RWPE1 (cell line): Measurements from ENCODE around the gene CDKAL1.
A peak's percentile ranks its signal among the peaks of the same experiment; 100 is the strongest.
"Not testable (repeated sequence)": the region's sequence is repeated elsewhere in the genome, so short reads cannot be mapped to it uniquely, and the experiment has no call there.

ENCODE experiments used
- CTCF ChIA-PET: fragments of 350-600 bp; sonication (Branson Sonifier 250); formaldehyde crosslinking; extraction: SDS; loops from one replicate; lab custom pipeline; 2021; lab: Yijun Ruan, JAX
- POLR2A ChIA-PET: fragments of 400-600 bp; formaldehyde crosslinking; extraction: SDS; loops from one replicate; lab custom pipeline; 2020; ENCODE audit warnings: antibody characterized with exemption; ENCODE audit not compliant: low non-redundant PET; lab: Yijun Ruan, JAX
- DNase-seq: peaks from one replicate; pipeline ENCODE4 v3.0.0; 2012; ENCODE audit warnings: low spot score
- H3K27ac ChIP-seq: fragments of 450-650 bp; 2 replicates; pipeline ENCODE4 v1.5.1; 2017
- TF ChIP-seq, protein P1 (sequence below): fragments of 450-650 bp; conservative IDR thresholded peaks from 2 replicates; pipeline ENCODE4 v1.5.1; 2017; ENCODE audit warnings: low read depth, mild to moderate bottlenecking

CDKAL1 gene

DNA sequence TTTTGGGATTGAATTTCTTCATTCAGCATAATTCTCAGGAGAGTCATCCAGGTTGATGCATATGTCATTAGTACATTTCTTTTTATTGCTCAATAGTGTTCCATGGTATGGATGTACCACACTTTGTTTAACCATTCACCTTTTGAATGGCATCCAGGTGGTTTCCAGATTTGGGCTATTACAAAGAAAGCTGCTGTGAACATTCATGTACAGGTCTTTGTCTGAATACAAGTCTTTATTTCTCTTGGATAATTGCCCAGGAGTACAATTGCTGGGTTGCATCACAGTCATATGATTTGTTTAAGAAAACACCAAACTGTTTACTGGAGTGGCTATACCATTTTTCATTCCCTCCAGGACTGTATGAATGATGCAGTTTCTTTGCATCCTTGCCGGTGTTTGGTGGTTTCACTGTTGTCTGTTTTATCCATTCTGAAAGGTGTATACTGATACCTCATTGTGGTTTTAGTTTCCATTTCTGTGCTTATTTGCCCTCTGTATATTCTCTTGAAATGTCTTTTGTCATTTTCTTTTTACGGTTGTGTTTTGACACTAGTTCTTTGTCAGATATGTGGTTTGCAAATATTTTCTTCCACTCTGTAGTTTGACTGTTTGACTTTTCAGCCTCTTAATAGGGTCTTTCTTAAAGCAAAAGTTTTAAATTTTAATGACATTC is 8.8 kb downstream of the CDKAL1 start:
- POLR2A ChIA-PET, result no interaction called here
- H3K27ac ChIP-seq, result no peak overlapping the region
- DNase-seq, result peak; percentile 48
- CTCF ChIA-PET, result no interaction called here
- TF ChIP-seq, protein P1, sequence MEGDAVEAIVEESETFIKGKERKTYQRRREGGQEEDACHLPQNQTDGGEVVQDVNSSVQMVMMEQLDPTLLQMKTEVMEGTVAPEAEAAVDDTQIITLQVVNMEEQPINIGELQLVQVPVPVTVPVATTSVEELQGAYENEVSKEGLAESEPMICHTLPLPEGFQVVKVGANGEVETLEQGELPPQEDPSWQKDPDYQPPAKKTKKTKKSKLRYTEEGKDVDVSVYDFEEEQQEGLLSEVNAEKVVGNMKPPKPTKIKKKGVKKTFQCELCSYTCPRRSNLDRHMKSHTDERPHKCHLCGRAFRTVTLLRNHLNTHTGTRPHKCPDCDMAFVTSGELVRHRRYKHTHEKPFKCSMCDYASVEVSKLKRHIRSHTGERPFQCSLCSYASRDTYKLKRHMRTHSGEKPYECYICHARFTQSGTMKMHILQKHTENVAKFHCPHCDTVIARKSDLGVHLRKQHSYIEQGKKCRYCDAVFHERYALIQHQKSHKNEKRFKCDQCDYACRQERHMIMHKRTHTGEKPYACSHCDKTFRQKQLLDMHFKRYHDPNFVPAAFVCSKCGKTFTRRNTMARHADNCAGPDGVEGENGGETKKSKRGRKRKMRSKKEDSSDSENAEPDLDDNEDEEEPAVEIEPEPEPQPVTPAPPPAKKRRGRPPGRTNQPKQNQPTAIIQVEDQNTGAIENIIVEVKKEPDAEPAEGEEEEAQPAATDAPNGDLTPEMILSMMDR, result no peak

DNA sequence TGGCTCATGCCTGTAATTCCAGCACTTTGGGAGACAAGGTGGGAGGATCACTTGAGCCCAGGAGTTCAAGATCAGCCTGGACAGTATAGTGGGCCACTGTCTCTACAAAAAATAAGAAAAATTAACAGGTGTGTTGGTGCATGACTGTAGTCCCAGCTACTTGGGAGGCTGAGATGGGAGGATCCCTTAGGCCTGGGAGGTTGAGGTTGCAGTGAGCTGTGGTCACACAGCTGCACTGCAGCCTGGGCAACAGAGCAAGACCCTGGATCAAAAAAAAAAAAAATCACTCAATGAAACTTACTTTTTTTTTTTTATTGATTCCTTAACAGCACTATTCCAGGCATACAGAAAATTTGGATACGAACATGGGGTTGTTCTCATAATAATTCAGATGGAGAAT is 14.0 kb downstream of the CDKAL1 start:
- H3K27ac ChIP-seq, result no peak overlapping the region
- POLR2A ChIA-PET, result no interaction called here
- TF ChIP-seq, protein P1, result no peak
- no peak for DNase-seq
- CTCF ChIA-PET, result interaction anchor here (0.8 kb wide), 1 partner anchor 8 kb away, joined by 3 read pairs; no protein-coding TSS in a partner anchor

DNA sequence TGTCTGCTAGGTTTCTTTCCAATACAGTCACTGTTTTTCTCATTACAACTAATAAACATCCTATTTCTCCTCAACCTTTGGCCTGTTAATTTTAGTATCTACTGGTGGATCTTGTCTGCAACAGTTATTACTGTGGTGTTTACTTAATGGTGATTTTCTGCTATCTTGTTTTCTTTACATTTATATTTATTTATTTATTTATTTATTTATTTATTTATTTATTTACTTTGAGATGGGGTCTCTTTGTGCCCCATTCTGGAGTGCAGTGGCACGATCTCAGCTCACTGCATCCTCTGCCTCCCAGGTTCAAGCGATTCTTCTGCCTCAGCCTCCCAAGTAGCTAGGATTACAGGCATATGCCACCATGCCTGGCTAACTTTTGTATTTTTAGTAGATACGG is 15.1 kb downstream of the CDKAL1 start:
- H3K27ac ChIP-seq, DNase-seq, POLR2A ChIA-PET: not testable (repeated sequence)
- CTCF ChIA-PET, result interaction anchor here (0.6 kb wide), 2 partner anchors 125 to 145 kb away, joined by 3 read pairs; no protein-coding TSS in a partner anchor

DNA sequence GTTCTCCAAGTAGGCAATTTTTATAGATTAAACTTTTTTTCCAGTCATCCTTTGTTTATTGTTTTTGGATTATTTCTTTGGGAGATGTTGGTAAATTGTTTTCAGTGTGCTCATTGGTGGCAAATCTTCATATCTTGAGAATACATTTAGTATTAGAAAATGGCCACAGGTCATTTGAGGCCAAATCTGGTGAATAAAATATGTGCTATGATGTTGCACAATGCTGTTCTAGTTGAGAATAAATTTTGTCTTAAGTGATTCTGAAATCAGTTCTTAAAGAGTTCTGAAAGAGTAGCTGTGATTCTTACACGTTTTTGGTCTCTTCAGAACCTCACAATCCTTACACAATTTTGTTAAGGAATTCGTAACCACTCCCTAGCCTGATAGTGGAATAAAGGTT is 20.1 kb downstream of the CDKAL1 start:
- DNase-seq, result no peak
- H3K27ac ChIP-seq, result no peak overlapping the region
- CTCF ChIA-PET, result no interaction called here
- POLR2A ChIA-PET, result no interaction called here
- TF ChIP-seq, protein P1, result no peak

DNA sequence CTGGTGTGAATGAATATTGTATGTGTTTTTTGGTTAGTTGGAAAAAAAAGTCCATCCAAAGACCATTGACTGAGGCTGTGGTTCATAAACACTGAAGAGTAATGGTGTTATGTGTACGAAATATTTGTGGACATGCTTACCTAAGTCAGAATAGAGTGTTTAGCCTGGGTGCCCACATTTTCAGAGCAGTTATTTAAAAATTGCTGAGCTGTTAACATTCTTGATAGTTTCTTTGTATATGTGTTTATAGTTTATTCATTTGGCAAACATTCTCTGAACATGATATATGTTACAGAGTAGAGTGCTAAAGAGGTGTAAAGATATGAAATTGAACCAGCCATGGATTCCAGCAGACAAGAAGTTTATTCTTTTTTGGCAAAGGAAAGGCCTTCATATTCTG is 20.6 kb downstream of the CDKAL1 start:
- DNase-seq, result no peak
- POLR2A ChIA-PET, result no interaction called here
- H3K27ac ChIP-seq, result no peak overlapping the region
- CTCF ChIA-PET, result interaction anchor here (0.6 kb wide), 1 partner anchor 1309 kb away, joined by 3 read pairs; no protein-coding TSS in a partner anchor
- TF ChIP-seq, protein P1, result no peak

DNA sequence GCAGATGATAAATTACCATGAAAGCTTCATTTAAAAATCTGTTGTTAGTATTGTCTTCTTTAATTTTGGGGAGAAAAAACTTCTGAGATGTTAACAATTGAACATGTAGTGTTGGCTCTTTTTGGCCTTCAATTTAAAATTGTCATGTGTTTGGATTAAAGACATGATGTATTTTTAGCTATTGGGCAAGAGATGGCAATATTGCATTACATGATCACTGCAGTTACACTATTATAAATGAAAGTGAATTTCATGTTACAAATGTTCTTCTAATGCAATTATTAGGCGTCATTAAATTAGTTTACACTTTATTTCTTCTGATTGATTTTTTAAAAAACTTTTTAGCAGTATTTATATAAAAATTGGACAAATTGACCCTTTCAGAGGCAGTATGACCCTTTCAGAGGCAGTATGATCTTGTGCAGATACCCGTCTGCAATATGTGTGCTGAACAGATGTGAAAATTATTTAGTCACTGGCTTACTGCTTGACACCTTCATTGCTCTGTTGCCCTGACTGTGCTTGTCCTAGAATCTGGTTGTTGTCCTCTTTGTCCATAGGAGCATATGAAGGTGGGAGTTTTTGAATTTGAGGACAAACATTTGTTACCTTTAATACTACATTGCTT is 25.8 kb downstream of the CDKAL1 start:
- no peak overlapping the region for H3K27ac ChIP-seq
- DNase-seq, result no peak
- TF ChIP-seq, protein P1, result peak; percentile 27
- ChIA-PET POLR2A (no interaction called here), CTCF (no interaction called here)

DNA sequence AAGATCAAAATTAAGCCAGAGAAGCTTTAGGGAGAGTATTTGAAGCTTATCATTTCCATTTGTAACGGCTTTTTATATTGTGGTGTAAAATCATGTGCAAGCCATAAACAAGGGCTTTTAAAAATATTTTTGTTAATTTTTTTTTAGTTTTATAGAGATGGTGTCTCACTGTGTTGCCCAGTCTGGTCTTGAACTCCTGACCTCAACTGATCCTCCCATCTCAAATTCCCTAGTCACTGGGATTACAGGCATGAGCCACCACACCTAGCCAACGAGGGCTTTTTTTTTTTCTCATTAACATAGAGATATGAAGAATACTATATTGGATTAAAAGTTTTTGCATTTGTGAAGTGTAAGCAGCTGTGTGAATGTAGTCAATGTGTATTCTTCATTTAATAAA is 29.1 kb downstream of the CDKAL1 start:
- DNase-seq, result no peak
- POLR2A ChIA-PET, result interaction anchor here (0.6 kb wide), 1 partner anchor 1025 kb away, joined by 3 read pairs; no protein-coding TSS in a partner anchor
- CTCF ChIA-PET, result interaction anchor here (0.5 to 2.8 kb wide), 3 partner anchors 195 to 1026 kb away, joined by 3 to 19 read pairs (median 4); no protein-coding TSS in a partner anchor
- no peak overlapping the region for H3K27ac ChIP-seq
- TF ChIP-seq, protein P1, result no peak
